ENCODE measurements around the gene CLCN1.

DNA sequence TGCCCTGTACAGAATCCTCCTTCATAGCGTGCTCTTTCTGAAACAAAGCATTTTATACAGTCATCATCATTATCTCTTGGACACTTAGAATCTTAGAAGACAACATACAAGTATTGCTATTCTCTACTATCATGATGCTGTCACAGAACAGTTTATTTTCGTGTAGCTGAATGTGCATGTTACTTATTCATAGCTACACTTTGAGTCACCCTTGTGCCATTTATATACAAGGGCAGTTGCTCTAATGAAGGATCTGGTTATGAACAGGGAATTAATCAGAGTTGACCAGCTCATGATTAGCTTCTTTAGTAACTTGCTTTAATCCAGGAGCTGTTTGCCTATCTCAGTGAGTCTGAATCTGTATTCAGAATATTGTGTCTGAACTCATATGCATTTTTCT lies 16.6 kb upstream of the CLCN1 start:
- TF ChIP-seq, protein P1, sequence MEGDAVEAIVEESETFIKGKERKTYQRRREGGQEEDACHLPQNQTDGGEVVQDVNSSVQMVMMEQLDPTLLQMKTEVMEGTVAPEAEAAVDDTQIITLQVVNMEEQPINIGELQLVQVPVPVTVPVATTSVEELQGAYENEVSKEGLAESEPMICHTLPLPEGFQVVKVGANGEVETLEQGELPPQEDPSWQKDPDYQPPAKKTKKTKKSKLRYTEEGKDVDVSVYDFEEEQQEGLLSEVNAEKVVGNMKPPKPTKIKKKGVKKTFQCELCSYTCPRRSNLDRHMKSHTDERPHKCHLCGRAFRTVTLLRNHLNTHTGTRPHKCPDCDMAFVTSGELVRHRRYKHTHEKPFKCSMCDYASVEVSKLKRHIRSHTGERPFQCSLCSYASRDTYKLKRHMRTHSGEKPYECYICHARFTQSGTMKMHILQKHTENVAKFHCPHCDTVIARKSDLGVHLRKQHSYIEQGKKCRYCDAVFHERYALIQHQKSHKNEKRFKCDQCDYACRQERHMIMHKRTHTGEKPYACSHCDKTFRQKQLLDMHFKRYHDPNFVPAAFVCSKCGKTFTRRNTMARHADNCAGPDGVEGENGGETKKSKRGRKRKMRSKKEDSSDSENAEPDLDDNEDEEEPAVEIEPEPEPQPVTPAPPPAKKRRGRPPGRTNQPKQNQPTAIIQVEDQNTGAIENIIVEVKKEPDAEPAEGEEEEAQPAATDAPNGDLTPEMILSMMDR (IDR thresholded peaks at IDR 0.05) = no peak
- TF ChIP-seq POLR2A (IDR thresholded peaks at IDR 0.05) = no peak
